Measurements from ENCODE around the gene TDRKH. TPM values are rescaled to one million over a fixed set of nuclear protein-coding genes. Genes with fewer than 3 reads are reported as not detected.
"Not testable (repeated sequence)": the region's sequence is repeated elsewhere in the genome, so short reads cannot be mapped to it uniquely, and the experiment has no call there.

Gene TDRKH
- total and polyA plus RNA-seq, 3 donors from 2014 or later, result 26.3 to 50.9 (median 31.5) TPM

DNA sequence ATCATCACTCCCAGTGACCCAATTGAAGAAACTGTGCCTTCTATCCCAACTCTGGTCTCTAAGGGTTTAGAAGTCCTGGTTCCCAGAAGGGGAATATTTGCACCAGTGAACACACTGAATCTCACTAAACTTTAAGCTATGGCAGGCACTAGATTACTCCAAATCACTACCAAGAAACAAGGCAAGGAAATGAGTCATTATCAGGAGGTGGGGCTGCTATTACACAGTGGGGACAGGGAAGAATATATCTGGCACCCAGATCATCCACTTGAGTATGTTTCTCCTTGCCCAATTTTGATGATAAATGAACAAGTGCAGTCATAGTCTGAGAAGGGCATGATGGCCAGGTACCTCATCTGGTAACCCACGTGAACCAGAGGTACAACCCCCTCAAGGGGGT is 34.0 kb downstream of the TDRKH start:
- Histone ChIP-seq H3K9me3 (no peaks in the 10 kb centered on the region), H3K4me1 (no peaks in the 10 kb centered on the region), H3K27ac (no peak overlapping the region), H3K36me3 (ENCODE audit: low read depth, missing control alignments) (no peaks in the 10 kb centered on the region), H3K4me3 (no peak overlapping the region), H3K27me3 (no peaks in the 10 kb centered on the region)
- intact Hi-C loops (cut with DNase I; ENCODE audit: low total_unique reads), result no loop called here
- 75 to 88% methylated on average over 1 of the region's 1 CpG for WGBS, 2 donors
- TF ChIP-seq POLR2A (IDR thresholded peaks at IDR 0.05), result no peak
- TF ChIP-seq, protein P1, sequence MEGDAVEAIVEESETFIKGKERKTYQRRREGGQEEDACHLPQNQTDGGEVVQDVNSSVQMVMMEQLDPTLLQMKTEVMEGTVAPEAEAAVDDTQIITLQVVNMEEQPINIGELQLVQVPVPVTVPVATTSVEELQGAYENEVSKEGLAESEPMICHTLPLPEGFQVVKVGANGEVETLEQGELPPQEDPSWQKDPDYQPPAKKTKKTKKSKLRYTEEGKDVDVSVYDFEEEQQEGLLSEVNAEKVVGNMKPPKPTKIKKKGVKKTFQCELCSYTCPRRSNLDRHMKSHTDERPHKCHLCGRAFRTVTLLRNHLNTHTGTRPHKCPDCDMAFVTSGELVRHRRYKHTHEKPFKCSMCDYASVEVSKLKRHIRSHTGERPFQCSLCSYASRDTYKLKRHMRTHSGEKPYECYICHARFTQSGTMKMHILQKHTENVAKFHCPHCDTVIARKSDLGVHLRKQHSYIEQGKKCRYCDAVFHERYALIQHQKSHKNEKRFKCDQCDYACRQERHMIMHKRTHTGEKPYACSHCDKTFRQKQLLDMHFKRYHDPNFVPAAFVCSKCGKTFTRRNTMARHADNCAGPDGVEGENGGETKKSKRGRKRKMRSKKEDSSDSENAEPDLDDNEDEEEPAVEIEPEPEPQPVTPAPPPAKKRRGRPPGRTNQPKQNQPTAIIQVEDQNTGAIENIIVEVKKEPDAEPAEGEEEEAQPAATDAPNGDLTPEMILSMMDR (IDR thresholded peaks at IDR 0.05), result no peak
- no peak for DNase-seq

DNA sequence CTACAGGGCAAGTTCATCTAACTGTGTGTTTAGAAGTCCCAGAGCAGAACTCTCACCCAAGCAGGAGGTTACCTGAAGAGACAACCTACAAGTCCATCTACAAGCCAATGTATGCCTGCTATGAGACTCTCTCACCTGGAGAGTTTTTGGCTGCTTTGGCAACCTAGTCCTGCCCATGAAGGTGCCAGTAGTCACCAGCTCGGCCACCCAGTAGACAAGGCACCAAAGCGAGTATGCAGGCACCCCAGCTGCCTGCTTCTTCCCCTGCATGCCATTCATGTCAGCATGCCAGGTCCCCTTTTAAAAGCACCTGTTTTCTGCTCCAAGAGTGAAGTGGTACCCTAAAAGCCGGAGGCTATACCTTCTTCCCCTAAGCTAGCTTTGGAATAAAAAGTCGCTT is 48.8 kb downstream of the TDRKH start:
- TF ChIP-seq, protein P1 (IDR thresholded peaks at IDR 0.05), result no peak
- no peak for TF ChIP-seq POLR2A (IDR thresholded peaks at IDR 0.05)
- Histone ChIP-seq H3K36me3 (ENCODE audit: low read depth, missing control alignments) (no peaks in the 10 kb centered on the region), H3K27ac (no peak overlapping the region), H3K4me1 (no peaks in the 10 kb centered on the region), H3K4me3 (no peak overlapping the region), H3K27me3 (no peaks in the 10 kb centered on the region), H3K9me3 (no peaks in the 10 kb centered on the region)
- intact Hi-C loops (cut with DNase I; ENCODE audit: low total_unique reads), result no loop called here
- no peak for DNase-seq
- WGBS, 2 donors, result 91 to 93% methylated on average over 4 of the region's 4 CpGs

DNA sequence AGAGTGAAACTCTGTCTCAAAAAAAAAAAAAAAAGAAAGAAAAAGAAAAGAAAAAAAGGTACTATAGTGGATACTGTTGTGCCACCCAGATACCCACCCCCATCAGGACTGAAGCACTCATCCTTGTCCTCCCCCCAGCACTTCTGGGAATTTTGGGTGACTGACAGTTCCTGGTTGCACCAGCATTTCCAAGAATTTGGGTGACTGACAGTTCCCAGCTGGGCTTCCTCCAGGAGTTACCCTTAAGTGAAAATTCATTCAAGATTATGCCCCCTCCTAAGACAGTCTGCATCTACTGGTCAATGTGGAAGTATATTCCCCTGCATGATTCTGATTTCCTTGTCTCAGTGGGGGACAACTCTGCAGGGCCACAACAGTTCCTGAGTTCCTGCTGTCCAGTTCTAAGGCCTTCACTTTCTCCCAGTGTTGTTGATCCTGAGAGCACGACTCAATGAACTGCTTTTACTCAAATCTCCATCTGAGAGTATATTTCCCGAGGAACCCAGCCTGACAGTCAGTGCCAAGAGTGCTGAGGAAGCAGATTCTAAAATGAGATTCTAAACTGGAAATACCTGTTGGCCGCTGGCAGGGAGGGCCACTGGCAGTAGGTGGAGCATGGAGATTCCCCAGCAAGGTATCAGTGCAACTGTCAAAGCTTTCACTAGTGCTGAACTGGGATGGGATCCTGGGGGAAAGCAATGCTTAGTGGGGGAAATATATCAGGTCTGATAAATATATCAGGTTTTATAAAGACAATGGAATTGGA is 50.5 kb downstream of the TDRKH start:
- no peak overlapping the region for H3K27ac ChIP-seq
- TF ChIP-seq POLR2A (IDR thresholded peaks at IDR 0.05), result no peak
- TF ChIP-seq, protein P1 (IDR thresholded peaks at IDR 0.05), result no peak
- DNase-seq, result no peak
- no peaks in the 10 kb centered on the region for H3K9me3 ChIP-seq
- 74 to 81% methylated on average over 3 of the region's 3 CpGs for WGBS, 2 donors
- no peaks in the 10 kb centered on the region for H3K27me3 ChIP-seq
- intact Hi-C loops (cut with DNase I; ENCODE audit: low total_unique reads), result loop anchor here (10.0 kb wide), 1 partner anchor 205 kb away; no protein-coding TSS in a partner anchor
- H3K4me3 ChIP-seq, result no peak overlapping the region
- no peaks in the 10 kb centered on the region for H3K36me3 ChIP-seq (ENCODE audit: low read depth, missing control alignments)
- H3K4me1 ChIP-seq, result no peaks in the 10 kb centered on the region

DNA sequence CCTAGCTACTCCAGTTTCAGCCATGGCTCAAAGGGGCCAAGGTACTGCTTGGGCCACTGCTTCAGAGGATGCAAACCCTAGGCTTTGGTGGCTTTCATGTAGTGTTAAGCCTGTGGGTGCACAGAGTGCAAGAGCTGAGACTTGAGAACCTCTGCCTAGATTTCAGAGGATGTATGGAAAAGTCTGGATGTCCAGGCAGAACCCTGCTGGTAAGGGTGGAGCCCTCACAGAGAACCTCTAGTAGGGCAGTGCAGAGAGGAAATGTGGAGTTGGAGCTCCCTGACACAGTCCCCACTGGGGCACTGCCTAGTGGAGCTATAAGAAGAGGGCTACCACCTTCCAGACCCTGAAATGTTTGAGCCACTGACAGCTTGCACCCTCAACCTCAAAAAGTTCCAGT is 52.8 kb downstream of the TDRKH start:
- no peak for TF ChIP-seq POLR2A (IDR thresholded peaks at IDR 0.05)
- TF ChIP-seq, protein P1 (IDR thresholded peaks at IDR 0.05), result no peak
- intact Hi-C loops (cut with DNase I; ENCODE audit: low total_unique reads), result loop anchor here (10.0 kb wide), 1 partner anchor 203 kb away; no protein-coding TSS in a partner anchor
- no peaks in the 10 kb centered on the region for H3K9me3 ChIP-seq
- no peak overlapping the region for H3K4me3 ChIP-seq
- no peak overlapping the region for H3K27ac ChIP-seq
- DNase-seq, result no peak
- H3K36me3 ChIP-seq (ENCODE audit: low read depth, missing control alignments), result no peaks in the 10 kb centered on the region
- H3K27me3 ChIP-seq, result no peaks in the 10 kb centered on the region
- H3K4me1 ChIP-seq, result no peaks in the 10 kb centered on the region

DNA sequence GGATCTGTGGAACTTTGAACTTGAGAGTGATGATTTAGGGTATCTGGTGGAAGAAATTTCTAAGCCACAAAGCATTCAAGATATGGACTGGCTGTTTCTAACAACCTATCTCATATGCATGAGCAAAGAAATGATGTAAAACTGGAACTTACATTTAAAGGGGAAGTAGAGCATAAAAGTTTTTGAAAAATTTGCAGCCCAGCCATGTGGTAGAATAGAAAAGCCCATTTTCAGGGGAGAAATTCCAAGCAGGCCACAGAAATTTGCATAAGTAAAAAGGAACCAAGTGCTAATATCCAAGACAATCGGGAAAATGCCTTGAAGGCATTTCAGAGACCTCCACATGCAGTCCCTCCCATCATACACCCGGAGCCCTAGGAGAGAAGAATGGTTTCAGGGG is 53.3 kb downstream of the TDRKH start:
- intact Hi-C loops (cut with DNase I; ENCODE audit: low total_unique reads), result loop anchor here (10.0 kb wide), 1 partner anchor 202 kb away; no protein-coding TSS in a partner anchor
- H3K4me1 ChIP-seq, result no peaks in the 10 kb centered on the region
- no peak overlapping the region for H3K4me3 ChIP-seq
- H3K27me3 ChIP-seq, result no peaks in the 10 kb centered on the region
- no peaks in the 10 kb centered on the region for H3K9me3 ChIP-seq
- TF ChIP-seq POLR2A (IDR thresholded peaks at IDR 0.05), result no peak
- TF ChIP-seq, protein P1 (IDR thresholded peaks at IDR 0.05), result no peak
- no peaks in the 10 kb centered on the region for H3K36me3 ChIP-seq (ENCODE audit: low read depth, missing control alignments)
- H3K27ac ChIP-seq, result no peak overlapping the region
- no peak for DNase-seq
- WGBS, 2 donors, result 82 to 93% methylated on average over 2 of the region's 2 CpGs

DNA sequence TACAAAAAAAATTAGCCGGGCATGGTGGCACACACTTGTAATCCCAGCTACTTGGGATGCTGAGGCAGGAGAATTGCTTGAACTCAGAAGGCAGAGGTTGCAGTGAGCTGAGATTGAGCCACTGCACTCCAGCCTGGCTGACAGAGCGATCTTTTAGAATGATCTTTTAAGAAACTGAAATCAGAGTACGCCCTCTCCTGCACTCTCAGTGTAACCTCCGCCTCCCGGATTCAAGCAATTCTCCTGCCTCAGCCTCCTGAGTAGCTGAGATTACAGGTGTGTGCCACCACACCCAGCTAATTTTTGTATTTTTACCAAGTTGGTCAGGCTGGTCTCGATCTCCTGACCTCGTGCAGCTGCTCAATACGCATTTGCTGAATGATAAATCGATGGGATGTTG is 56.3 kb downstream of the TDRKH start:
- not testable (repeated sequence) for H3K36me3 ChIP-seq (ENCODE audit: low read depth, missing control alignments); H3K9me3 ChIP-seq; H3K4me1 ChIP-seq; H3K4me3 ChIP-seq; H3K27ac ChIP-seq; H3K27me3 ChIP-seq; DNase-seq
- intact Hi-C loops (cut with DNase I; ENCODE audit: low total_unique reads), result loop anchor here (10.0 kb wide), 1 partner anchor 199 kb away; no protein-coding TSS in a partner anchor
- WGBS, 2 donors, result 93 to 96% methylated on average over 9 of the region's 9 CpGs

Data from testis (tissue), 3 donors.